T-helper 2 cell treated with Interferon-gamma antibody and Interleukin-4, amounts not matched to agents 5 μg/mL and 100 μg/mL, for 36 hours (primary cell): ENCODE data around the gene INPP5E.

Source experiments
- DNase-seq: peaks from one replicate; pipeline ENCODE4 v3.0.0; 2021; ENCODE audit warnings: low spot score
- H3K27ac Mint-ChIP-seq: one replicate; pipeline ENCODE4 v1.8.0; 2021; ENCODE audit warnings: mild to moderate bottlenecking, mixed read lengths
- H3K27me3 Mint-ChIP-seq: one replicate; pipeline ENCODE4 v1.8.0; 2021; ENCODE audit warnings: low read depth, mixed read lengths
- H3K36me3 Mint-ChIP-seq: one replicate; pipeline ENCODE4 v1.8.0; 2021; ENCODE audit warnings: low read depth, mixed read lengths
- H3K4me1 Mint-ChIP-seq: one replicate; pipeline ENCODE4 v1.8.0; 2021; ENCODE audit warnings: low read depth, mixed read lengths
- H3K4me3 Mint-ChIP-seq: one replicate; pipeline ENCODE4 v1.8.0; 2022; ENCODE audit warnings: mild to moderate bottlenecking, moderate library complexity, mixed read lengths
- H3K9me3 Mint-ChIP-seq: one replicate; pipeline ENCODE4 v1.8.0; 2021; ENCODE audit warnings: mixed read lengths

Gene INPP5E

GRCh38 chr9:136439481-136440408 lies at the start of gene INPP5E:
Gene INPP5E, minus strand, starts transcription at chr9:136439845. Its CDS starts 426 bp downstream, at chr9:136439419.
- H3K27ac Mint-ChIP-seq = no peak within 1 kb of the TSS
- peaks cover 35% of the 10 kb centered on the region for H3K36me3 Mint-ChIP-seq
- DNase-seq = peak; percentile 86
- H3K27me3 Mint-ChIP-seq = no peaks in the 10 kb centered on the region
- peak within 1 kb of the TSS; percentile 87 for H3K4me3 Mint-ChIP-seq
- H3K4me1 Mint-ChIP-seq = peaks cover 15% of the 10 kb centered on the region
- H3K9me3 Mint-ChIP-seq = no peaks in the 10 kb centered on the region

GRCh38 chr9:136488247-136489214 lies 48.9 kb upstream of the INPP5E start:
- peak; percentile 57 for DNase-seq
- H3K4me1 Mint-ChIP-seq = peaks cover 2% of the 10 kb centered on the region
- no peaks in the 10 kb centered on the region for H3K36me3 Mint-ChIP-seq
- no peak overlapping the region for H3K27ac Mint-ChIP-seq
- no peaks in the 10 kb centered on the region for H3K9me3 Mint-ChIP-seq
- no peaks in the 10 kb centered on the region for H3K27me3 Mint-ChIP-seq
- no peak overlapping the region for H3K4me3 Mint-ChIP-seq

GRCh38 chr9:136487672-136488071 lies 48.0 kb upstream of the INPP5E start:
- H3K4me1 Mint-ChIP-seq = peaks cover 2% of the 10 kb centered on the region
- no peak overlapping the region for H3K27ac Mint-ChIP-seq
- H3K9me3 Mint-ChIP-seq = no peaks in the 10 kb centered on the region
- no peak for DNase-seq
- no peaks in the 10 kb centered on the region for H3K27me3 Mint-ChIP-seq
- H3K4me3 Mint-ChIP-seq = no peak overlapping the region
- peaks cover 1% of the 10 kb centered on the region for H3K36me3 Mint-ChIP-seq

- H3K4me1 Mint-ChIP-seq = peaks cover 3% of the 10 kb centered on the region
- no peak for DNase-seq
- no peaks in the 10 kb centered on the region for H3K27me3 Mint-ChIP-seq
- H3K4me3 Mint-ChIP-seq = no peak overlapping the region
- H3K36me3 Mint-ChIP-seq = peaks cover 3% of the 10 kb centered on the region
- no peak overlapping the region for H3K27ac Mint-ChIP-seq
- no peaks in the 10 kb centered on the region for H3K9me3 Mint-ChIP-seq
Measured at GRCh38 chr9:136486823-136487620, 47.4 kb upstream of the INPP5E start.

GRCh38 chr9:136486131-136486530 lies 46.5 kb upstream of the INPP5E start:
- Mint-ChIP-seq H3K36me3 (peaks cover 7% of the 10 kb centered on the region), H3K4me1 (peaks cover 9% of the 10 kb centered on the region), H3K27me3 (no peaks in the 10 kb centered on the region), H3K9me3 (no peaks in the 10 kb centered on the region), H3K4me3 (no peak overlapping the region), H3K27ac (no peak overlapping the region)
- no peak for DNase-seq

GRCh38 chr9:136485049-136486045 lies 45.7 kb upstream of the INPP5E start:
- Mint-ChIP-seq H3K36me3 (peaks cover 8% of the 10 kb centered on the region), H3K9me3 (no peaks in the 10 kb centered on the region), H3K27ac (peak overlapping the region; percentile 49), H3K27me3 (no peaks in the 10 kb centered on the region), H3K4me3 (peak overlapping the region; percentile 68), H3K4me1 (peaks cover 12% of the 10 kb centered on the region)
- peak; percentile 73 for DNase-seq

GRCh38 chr9:136484153-136485048 lies 44.8 kb upstream of the INPP5E start:
- peak overlapping the region; percentile 49 for H3K27ac Mint-ChIP-seq
- H3K4me1 Mint-ChIP-seq = peaks cover 17% of the 10 kb centered on the region
- H3K27me3 Mint-ChIP-seq = no peaks in the 10 kb centered on the region
- peaks cover 14% of the 10 kb centered on the region for H3K36me3 Mint-ChIP-seq
- peak; percentile 8 for DNase-seq
- no peaks in the 10 kb centered on the region for H3K9me3 Mint-ChIP-seq
- peak overlapping the region; percentile 68 for H3K4me3 Mint-ChIP-seq

- peaks cover 17% of the 10 kb centered on the region for H3K4me1 Mint-ChIP-seq
- no peaks in the 10 kb centered on the region for H3K27me3 Mint-ChIP-seq
- no peaks in the 10 kb centered on the region for H3K9me3 Mint-ChIP-seq
- DNase-seq = peak; percentile 97
- H3K27ac Mint-ChIP-seq = peak overlapping the region; percentile 99
- peaks cover 14% of the 10 kb centered on the region for H3K36me3 Mint-ChIP-seq
- H3K4me3 Mint-ChIP-seq = peak overlapping the region; percentile 96
Measured at GRCh38 chr9:136483589-136484152, 44.0 kb upstream of the INPP5E start.

GRCh38 chr9:136482793-136483588 lies 43.3 kb upstream of the INPP5E start, which contains the start of gene SEC16A:
Gene SEC16A, minus strand, starts transcription at chr9:136483040. Its CDS starts 5,425 bp downstream, at chr9:136477615.
- Mint-ChIP-seq H3K36me3 (peaks cover 17% of the 10 kb centered on the region), H3K4me1 (peaks cover 20% of the 10 kb centered on the region)

GRCh38 chr9:136482046-136482792 lies 42.6 kb upstream of the INPP5E start:
- H3K36me3 Mint-ChIP-seq = peaks cover 24% of the 10 kb centered on the region
- H3K4me1 Mint-ChIP-seq = peaks cover 20% of the 10 kb centered on the region
- peak overlapping the region; percentile 91 for H3K4me3 Mint-ChIP-seq
- peak overlapping the region; percentile 94 for H3K27ac Mint-ChIP-seq
- no peaks in the 10 kb centered on the region for H3K9me3 Mint-ChIP-seq
- peak; percentile 17 for DNase-seq
- no peaks in the 10 kb centered on the region for H3K27me3 Mint-ChIP-seq

More at GRCh38 chr9:136482793-136483588, 43.3 kb upstream of the INPP5E start, which contains the start of gene SEC16A:
- H3K27ac Mint-ChIP-seq = peak within 1 kb of the TSS; percentile 99
- H3K9me3 Mint-ChIP-seq = no peaks in the 10 kb centered on the region
- peak within 1 kb of the TSS; percentile 96 for H3K4me3 Mint-ChIP-seq
- H3K27me3 Mint-ChIP-seq = no peaks in the 10 kb centered on the region
- DNase-seq = peak; percentile 98
